GM23338 (cell line): ENCODE measurements around the gene TRIM24. TPM values are rescaled to one million over a fixed set of nuclear protein-coding genes. Genes with fewer than 3 reads are reported as not detected.

Experiments used
- ATAC-seq: fragments of 200-7000 bp; cut with Tn5 transposase; 3 replicates; pipeline ENCODE4 v1.9.1; 2020
- DNase-seq: peaks from one replicate; pipeline ENCODE4 v3.0.0-alpha.2; 2015; ENCODE audit warnings: low spot score
- H2AFZ ChIP-seq: fragments of 200-600 bp; sonication (generic); 2 replicates; pipeline ENCODE4 v1.8.0; 2016; ENCODE audit warnings: antibody characterized with exemption, mild to moderate bottlenecking, moderate library complexity
- H3F3A ChIP-seq: fragments of 200-600 bp; sonication (generic); replicated peaks from 2 replicates; pipeline ENCODE4 v1.8.0; 2017; ENCODE audit warnings: antibody characterized with exemption, mixed run types, low read depth
- H3K27ac ChIP-seq: fragments of 200-600 bp; sonication (generic); 2 replicates; pipeline ENCODE4 v1.6.1; 2016; ENCODE audit warnings: low read depth
- H3K27me3 ChIP-seq: fragments of 200-600 bp; sonication (generic); 2 replicates; pipeline ENCODE4 v1.8.0; 2016; ENCODE audit warnings: mild to moderate bottlenecking, mixed run types, moderate library complexity; ENCODE audit not compliant: insufficient read depth
- H3K36me3 ChIP-seq: fragments of 200-600 bp; sonication (generic); 2 replicates; pipeline ENCODE4 v1.8.0; 2016; ENCODE audit warnings: mild to moderate bottlenecking; ENCODE audit not compliant: insufficient read depth
- H3K4me1 ChIP-seq: fragments of 200-600 bp; sonication (generic); 2 replicates; pipeline ENCODE4 v1.8.0; 2016; ENCODE audit warnings: mild to moderate bottlenecking, moderate library complexity; ENCODE audit not compliant: insufficient read depth
- H3K4me2 ChIP-seq: fragments of 200-600 bp; sonication (generic); 2 replicates; pipeline ENCODE4 v1.7.1; 2017; ENCODE audit warnings: mixed run types
- H3K4me3 ChIP-seq: fragments of 200-600 bp; sonication (generic); 2 replicates; pipeline ENCODE4 v1.6.1; 2016; ENCODE audit warnings: mixed run types
- H3K79me2 ChIP-seq: fragments of 200-600 bp; sonication (generic); replicated peaks from 2 replicates; pipeline ENCODE4 v1.8.0; 2017; ENCODE audit warnings: mild to moderate bottlenecking; ENCODE audit not compliant: insufficient read depth
- H3K9me2 ChIP-seq: fragments of 200-600 bp; sonication (generic); 2 replicates; pipeline ENCODE4 v1.8.0; 2017; ENCODE audit not compliant: insufficient read depth
- H4K20me1 ChIP-seq: fragments of 200-600 bp; sonication (generic); replicated peaks from 2 replicates; pipeline ENCODE4 v1.8.0; 2017; ENCODE audit warnings: mild to moderate bottlenecking; ENCODE audit not compliant: insufficient read depth
- H3K27ac Mint-ChIP-seq: 2 replicates; pipeline ENCODE4 v1.8.0; 2020; ENCODE audit warnings: inconsistent platforms, mild to moderate bottlenecking, moderate library complexity, mixed read lengths
- H3K27me3 Mint-ChIP-seq: 3 replicates; pipeline ENCODE4 v1.8.0; 2022; ENCODE audit warnings: low read depth, mild to moderate bottlenecking, moderate library complexity, mixed read lengths, inconsistent platforms; ENCODE audit not compliant: insufficient read depth, poor library complexity
- H3K36me3 Mint-ChIP-seq: 3 replicates; pipeline ENCODE4 v1.8.0; 2021; ENCODE audit warnings: low read depth, mild to moderate bottlenecking, inconsistent platforms, moderate library complexity, mixed read lengths
- H3K4me1 Mint-ChIP-seq: 3 replicates; pipeline ENCODE4 v1.8.0; 2020; ENCODE audit warnings: mild to moderate bottlenecking, inconsistent platforms, mixed read lengths
- H3K4me3 Mint-ChIP-seq: 3 replicates; pipeline ENCODE4 v1.8.0; 2021; ENCODE audit warnings: moderate library complexity, mild to moderate bottlenecking, inconsistent platforms, mixed read lengths
- H3K9me3 Mint-ChIP-seq: 3 replicates; pipeline ENCODE4 v1.8.0; 2020; ENCODE audit warnings: moderate library complexity, mild to moderate bottlenecking, inconsistent platforms, mixed read lengths
- EZH2 ChIP-seq: fragments of 200-600 bp; sonication (generic); IDR thresholded peaks from one replicate; pipeline ENCODE4 v1.8.0; 2017; ENCODE audit warnings: antibody characterized with exemption, mild to moderate bottlenecking, low read depth; ENCODE audit not compliant: unreplicated experiment
- JUNB ChIP-seq: IDR thresholded peaks from one replicate; pipeline ENCODE4 v1.6.1; 2016; ENCODE audit warnings: antibody characterized with exemption; ENCODE audit not compliant: unreplicated experiment
- POLR2AphosphoS5 ChIP-seq: IDR thresholded peaks from 2 replicates; pipeline ENCODE4 v1.6.1; 2016; ENCODE audit warnings: antibody characterized with exemption, low read depth
- STAT1 ChIP-seq: IDR thresholded peaks from one replicate; pipeline ENCODE4 v1.6.1; 2016; ENCODE audit warnings: antibody characterized with exemption; ENCODE audit not compliant: unreplicated experiment
- ZNF331 ChIP-seq: fragments of 250-450 bp; sonication (Bioruptor Pico); IDR thresholded peaks from 2 replicates; pipeline ENCODE4 v1.5.0; 2020; ENCODE audit warnings: low read depth, mild to moderate bottlenecking, moderate library complexity
- polyA plus RNA-seq: library from polyadenylated mRNA; unstranded; fragments of >200 nt; fragmentation: Nextera tagmentation; extraction: Ambion mirVana; gene quantifications from 2 replicates; pipeline ENCODE4 v1.2.1, GENCODE V29; 2016
- total RNA-seq: library from RNA; depleted of rRNA; stranded (reverse); fragments of >200 nt; shearing (Covaris generic); gene quantifications from 2 replicates; pipeline ENCODE4 v1.2.3, GENCODE V29; 2014
- TF ChIP-seq, protein P1 (sequence below): IDR thresholded peaks from one replicate; pipeline ENCODE4 v1.6.1; 2018; ENCODE audit warnings: antibody characterized with exemption; ENCODE audit not compliant: unreplicated experiment
- TF ChIP-seq, protein P2 (sequence below): fragments of 250-450 bp; sonication (Bioruptor Pico); IDR thresholded peaks from 2 replicates; pipeline ENCODE4 v1.5.0; 2020; ENCODE audit warnings: mild to moderate bottlenecking, moderate library complexity

TRIM24 gene
- total and polyA plus RNA-seq, 2 experiments from 2014 or later = 67.0 to 120 TPM

DNA sequence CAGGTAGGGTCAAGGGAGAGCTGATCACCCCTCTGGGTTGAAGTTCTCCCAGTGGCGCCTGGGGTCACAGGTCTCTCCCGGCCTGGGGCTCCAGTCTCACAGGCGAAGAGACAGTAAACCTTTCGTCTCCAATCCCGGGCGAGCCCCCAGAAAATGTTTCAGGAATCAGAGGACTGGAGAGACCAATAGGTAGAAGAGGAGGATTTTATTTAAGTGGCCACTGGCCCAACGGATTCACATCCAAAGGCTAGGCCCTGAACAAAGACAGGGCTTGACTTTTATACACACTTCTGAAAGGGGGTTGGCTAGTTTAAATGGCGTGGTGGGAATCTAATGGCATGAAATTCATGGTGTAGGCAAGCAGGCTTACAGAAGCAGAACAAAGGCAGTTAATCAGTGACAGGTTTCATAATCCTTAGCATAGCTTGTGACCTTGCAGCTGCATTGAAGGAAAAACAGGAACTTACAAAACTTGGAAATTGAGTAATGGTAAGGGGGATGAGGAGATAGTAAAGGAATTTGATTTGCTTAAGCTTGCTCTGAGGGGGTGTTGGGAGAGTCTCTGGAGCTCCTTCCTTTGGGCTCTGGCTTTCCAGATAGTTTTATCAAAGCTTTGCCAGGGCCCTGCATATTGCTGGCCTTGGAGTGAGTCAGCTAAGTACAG is 105.5 kb downstream of the TRIM24 start:
- Histone ChIP-seq H3K9me2 (peaks cover 2% of the 10 kb centered on the region; the same call in 1 of the 2 replicates), H4K20me1 (no peaks in the 10 kb centered on the region), H3K27me3 (no peaks in the 10 kb centered on the region), H3K79me2 (peaks cover 16% of the 10 kb centered on the region), H3F3A (0 out of 2 replicates have a peak, but pooled peaks cover 3% of the 10 kb centered on the region), H3K4me2 (no peak overlapping the region), H3K27ac (0 out of 2 replicates have a peak overlapping the region, but pooled peaks have one; percentile 55), H2AFZ (no peak overlapping the region), H3K36me3 (peaks cover 92% of the 10 kb centered on the region), H3K4me1 (no peaks in the 10 kb centered on the region), H3K4me3 (no peak overlapping the region)
- Mint-ChIP-seq H3K4me1 (no peaks in the 10 kb centered on the region), H3K4me3 (no peak overlapping the region), H3K27ac (no peak overlapping the region), H3K36me3 (peaks cover 98% of the 10 kb centered on the region), H3K27me3 (peaks cover 6% of the 10 kb centered on the region), H3K9me3 (peaks cover 60% of the 10 kb centered on the region)
- ATAC-seq = no peak
- TF ChIP-seq ZNF331 = no peak
- TF ChIP-seq, protein P1, sequence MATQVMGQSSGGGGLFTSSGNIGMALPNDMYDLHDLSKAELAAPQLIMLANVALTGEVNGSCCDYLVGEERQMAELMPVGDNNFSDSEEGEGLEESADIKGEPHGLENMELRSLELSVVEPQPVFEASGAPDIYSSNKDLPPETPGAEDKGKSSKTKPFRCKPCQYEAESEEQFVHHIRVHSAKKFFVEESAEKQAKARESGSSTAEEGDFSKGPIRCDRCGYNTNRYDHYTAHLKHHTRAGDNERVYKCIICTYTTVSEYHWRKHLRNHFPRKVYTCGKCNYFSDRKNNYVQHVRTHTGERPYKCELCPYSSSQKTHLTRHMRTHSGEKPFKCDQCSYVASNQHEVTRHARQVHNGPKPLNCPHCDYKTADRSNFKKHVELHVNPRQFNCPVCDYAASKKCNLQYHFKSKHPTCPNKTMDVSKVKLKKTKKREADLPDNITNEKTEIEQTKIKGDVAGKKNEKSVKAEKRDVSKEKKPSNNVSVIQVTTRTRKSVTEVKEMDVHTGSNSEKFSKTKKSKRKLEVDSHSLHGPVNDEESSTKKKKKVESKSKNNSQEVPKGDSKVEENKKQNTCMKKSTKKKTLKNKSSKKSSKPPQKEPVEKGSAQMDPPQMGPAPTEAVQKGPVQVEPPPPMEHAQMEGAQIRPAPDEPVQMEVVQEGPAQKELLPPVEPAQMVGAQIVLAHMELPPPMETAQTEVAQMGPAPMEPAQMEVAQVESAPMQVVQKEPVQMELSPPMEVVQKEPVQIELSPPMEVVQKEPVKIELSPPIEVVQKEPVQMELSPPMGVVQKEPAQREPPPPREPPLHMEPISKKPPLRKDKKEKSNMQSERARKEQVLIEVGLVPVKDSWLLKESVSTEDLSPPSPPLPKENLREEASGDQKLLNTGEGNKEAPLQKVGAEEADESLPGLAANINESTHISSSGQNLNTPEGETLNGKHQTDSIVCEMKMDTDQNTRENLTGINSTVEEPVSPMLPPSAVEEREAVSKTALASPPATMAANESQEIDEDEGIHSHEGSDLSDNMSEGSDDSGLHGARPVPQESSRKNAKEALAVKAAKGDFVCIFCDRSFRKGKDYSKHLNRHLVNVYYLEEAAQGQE = no peak
- TF ChIP-seq STAT1 = no peak
- DNase-seq = peak; percentile 75

DNA sequence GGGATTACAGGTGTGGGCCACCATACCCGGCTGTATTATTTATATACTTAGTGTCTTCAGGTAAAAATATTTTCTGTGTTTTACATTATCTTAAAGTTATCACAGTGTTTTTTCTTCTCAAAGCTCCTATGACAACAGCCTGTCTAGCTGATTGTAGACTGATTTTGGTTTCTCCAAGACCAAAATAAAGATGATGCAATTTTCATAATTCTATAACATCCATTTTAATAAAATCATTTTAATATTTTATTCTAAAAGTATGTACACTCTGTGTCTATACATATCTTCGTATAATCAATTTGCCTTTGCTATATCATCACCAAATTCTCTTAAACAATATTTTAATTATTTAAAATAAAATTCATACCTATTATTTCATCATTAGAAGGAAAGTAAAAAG is 108.6 kb downstream of the TRIM24 start:
- Mint-ChIP-seq H3K4me3 (no peak overlapping the region), H3K36me3 (peaks cover 96% of the 10 kb centered on the region), H3K27me3 (peaks cover 7% of the 10 kb centered on the region), H3K4me1 (no peaks in the 10 kb centered on the region), H3K9me3 (peaks cover 35% of the 10 kb centered on the region), H3K27ac (no peak overlapping the region)
- DNase-seq = no peak
- ATAC-seq = no peak
- H3K36me3 ChIP-seq = peaks cover 91% of the 10 kb centered on the region
- no peak overlapping the region for H3K27ac ChIP-seq
- H3F3A ChIP-seq = 0 out of 2 replicates have a peak, but pooled peaks cover 5% of the 10 kb centered on the region
- H2AFZ ChIP-seq = no peak overlapping the region
- H3K79me2 ChIP-seq = peaks cover 23% of the 10 kb centered on the region
- H3K27me3 ChIP-seq = no peaks in the 10 kb centered on the region
- H3K4me1 ChIP-seq = no peaks in the 10 kb centered on the region
- no peaks in the 10 kb centered on the region for H4K20me1 ChIP-seq
- 0 out of 2 replicates have a peak, but pooled peaks cover 2% of the 10 kb centered on the region for H3K9me2 ChIP-seq
- no peak overlapping the region for H3K4me2 ChIP-seq
- no peak overlapping the region for H3K4me3 ChIP-seq
- TF ChIP-seq, protein P1 = no peak
- TF ChIP-seq POLR2AphosphoS5 = no peak
- no peak for TF ChIP-seq JUNB
- TF ChIP-seq, protein P2, sequence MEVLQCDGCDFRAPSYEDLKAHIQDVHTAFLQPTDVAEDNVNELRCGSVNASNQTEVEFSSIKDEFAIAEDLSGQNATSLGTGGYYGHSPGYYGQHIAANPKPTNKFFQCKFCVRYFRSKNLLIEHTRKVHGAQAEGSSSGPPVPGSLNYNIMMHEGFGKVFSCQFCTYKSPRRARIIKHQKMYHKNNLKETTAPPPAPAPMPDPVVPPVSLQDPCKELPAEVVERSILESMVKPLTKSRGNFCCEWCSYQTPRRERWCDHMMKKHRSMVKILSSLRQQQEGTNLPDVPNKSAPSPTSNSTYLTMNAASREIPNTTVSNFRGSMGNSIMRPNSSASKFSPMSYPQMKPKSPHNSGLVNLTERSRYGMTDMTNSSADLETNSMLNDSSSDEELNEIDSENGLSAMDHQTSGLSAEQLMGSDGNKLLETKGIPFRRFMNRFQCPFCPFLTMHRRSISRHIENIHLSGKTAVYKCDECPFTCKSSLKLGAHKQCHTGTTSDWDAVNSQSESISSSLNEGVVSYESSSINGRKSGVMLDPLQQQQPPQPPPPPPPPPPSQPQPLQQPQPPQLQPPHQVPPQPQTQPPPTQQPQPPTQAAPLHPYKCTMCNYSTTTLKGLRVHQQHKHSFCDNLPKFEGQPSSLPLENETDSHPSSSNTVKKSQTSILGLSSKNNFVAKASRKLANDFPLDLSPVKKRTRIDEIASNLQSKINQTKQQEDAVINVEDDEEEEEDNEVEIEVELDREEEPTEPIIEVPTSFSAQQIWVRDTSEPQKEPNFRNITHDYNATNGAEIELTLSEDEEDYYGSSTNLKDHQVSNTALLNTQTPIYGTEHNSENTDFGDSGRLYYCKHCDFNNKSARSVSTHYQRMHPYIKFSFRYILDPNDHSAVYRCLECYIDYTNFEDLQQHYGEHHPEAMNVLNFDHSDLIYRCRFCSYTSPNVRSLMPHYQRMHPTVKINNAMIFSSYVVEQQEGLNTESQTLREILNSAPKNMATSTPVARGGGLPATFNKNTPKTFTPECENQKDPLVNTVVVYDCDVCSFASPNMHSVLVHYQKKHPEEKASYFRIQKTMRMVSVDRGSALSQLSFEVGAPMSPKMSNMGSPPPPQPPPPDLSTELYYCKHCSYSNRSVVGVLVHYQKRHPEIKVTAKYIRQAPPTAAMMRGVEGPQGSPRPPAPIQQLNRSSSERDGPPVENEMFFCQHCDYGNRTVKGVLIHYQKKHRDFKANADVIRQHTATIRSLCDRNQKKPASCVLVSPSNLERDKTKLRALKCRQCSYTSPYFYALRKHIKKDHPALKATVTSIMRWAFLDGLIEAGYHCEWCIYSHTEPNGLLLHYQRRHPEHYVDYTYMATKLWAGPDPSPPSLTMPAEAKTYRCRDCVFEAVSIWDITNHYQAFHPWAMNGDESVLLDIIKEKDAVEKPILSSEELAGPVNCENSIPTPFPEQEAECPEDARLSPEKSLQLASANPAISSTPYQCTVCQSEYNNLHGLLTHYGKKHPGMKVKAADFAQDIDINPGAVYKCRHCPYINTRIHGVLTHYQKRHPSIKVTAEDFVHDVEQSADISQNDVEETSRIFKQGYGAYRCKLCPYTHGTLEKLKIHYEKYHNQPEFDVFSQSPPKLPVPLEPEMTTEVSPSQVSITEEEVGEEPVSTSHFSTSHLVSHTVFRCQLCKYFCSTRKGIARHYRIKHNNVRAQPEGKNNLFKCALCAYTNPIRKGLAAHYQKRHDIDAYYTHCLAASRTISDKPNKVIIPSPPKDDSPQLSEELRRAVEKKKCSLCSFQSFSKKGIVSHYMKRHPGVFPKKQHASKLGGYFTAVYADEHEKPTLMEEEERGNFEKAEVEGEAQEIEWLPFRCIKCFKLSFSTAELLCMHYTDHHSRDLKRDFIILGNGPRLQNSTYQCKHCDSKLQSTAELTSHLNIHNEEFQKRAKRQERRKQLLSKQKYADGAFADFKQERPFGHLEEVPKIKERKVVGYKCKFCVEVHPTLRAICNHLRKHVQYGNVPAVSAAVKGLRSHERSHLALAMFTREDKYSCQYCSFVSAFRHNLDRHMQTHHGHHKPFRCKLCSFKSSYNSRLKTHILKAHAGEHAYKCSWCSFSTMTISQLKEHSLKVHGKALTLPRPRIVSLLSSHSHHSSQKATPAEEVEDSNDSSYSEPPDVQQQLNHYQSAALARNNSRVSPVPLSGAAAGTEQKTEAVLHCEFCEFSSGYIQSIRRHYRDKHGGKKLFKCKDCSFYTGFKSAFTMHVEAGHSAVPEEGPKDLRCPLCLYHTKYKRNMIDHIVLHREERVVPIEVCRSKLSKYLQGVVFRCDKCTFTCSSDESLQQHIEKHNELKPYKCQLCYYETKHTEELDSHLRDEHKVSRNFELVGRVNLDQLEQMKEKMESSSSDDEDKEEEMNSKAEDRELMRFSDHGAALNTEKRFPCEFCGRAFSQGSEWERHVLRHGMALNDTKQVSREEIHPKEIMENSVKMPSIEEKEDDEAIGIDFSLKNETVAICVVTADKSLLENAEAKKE (CRISPR knock-in tag) = no peak
- no peak for TF ChIP-seq EZH2
- no peak for TF ChIP-seq ZNF331
